Osteocyte (in vitro differentiated cells): Measurements from ENCODE around the gene SERINC5. TPM values are rescaled to one million over a fixed set of nuclear protein-coding genes. Genes with fewer than 3 reads are reported as not detected.

ENCODE experiments used
- DNase-seq: peaks from one replicate; pipeline ENCODE4 v3.0.0; 2021; ENCODE audit warnings: mixed read lengths; ENCODE audit not compliant: unreplicated experiment; ENCODE audit errors: extremely low spot score
- H3K27ac Mint-ChIP-seq: one replicate; pipeline ENCODE4 v1.8.0; 2021; ENCODE audit warnings: mild to moderate bottlenecking, mixed read lengths; ENCODE audit not compliant: unreplicated experiment
- H3K27me3 Mint-ChIP-seq: one replicate; pipeline ENCODE4 v1.8.0; 2021; ENCODE audit warnings: mixed read lengths; ENCODE audit not compliant: unreplicated experiment
- H3K36me3 Mint-ChIP-seq: one replicate; pipeline ENCODE4 v1.8.0; 2021; ENCODE audit warnings: mixed read lengths; ENCODE audit not compliant: unreplicated experiment
- H3K4me1 Mint-ChIP-seq: one replicate; pipeline ENCODE4 v1.8.0; 2021; ENCODE audit warnings: mixed read lengths; ENCODE audit not compliant: unreplicated experiment
- H3K4me3 Mint-ChIP-seq: one replicate; pipeline ENCODE4 v1.8.0; 2021; ENCODE audit warnings: mild to moderate bottlenecking, moderate library complexity, mixed read lengths; ENCODE audit not compliant: unreplicated experiment
- H3K9me3 Mint-ChIP-seq: one replicate; pipeline ENCODE4 v1.8.0; 2021; ENCODE audit warnings: mixed read lengths; ENCODE audit not compliant: unreplicated experiment
- CTCF ChIP-seq: fragments of 200-600 bp; sonication (generic); IDR thresholded peaks from 2 replicates; pipeline ENCODE4 v1.5.0; 2021; ENCODE audit warnings: antibody characterized with exemption, mild to moderate bottlenecking, moderate library complexity
- total RNA-seq: library from RNA; stranded (reverse); gene quantifications from 2 replicates; pipeline ENCODE4 v1.2.1, GENCODE V29; 2021

Gene SERINC5
- total RNA-seq, 1 donor from 2014 or later: 43.2 TPM

- Mint-ChIP-seq H3K9me3 (no peaks in the 10 kb centered on the region), H3K4me3 (no peak overlapping the region), H3K36me3 (no peaks in the 10 kb centered on the region), H3K27me3 (no peaks in the 10 kb centered on the region), H3K27ac (no peak overlapping the region), H3K4me1 (peaks cover 37% of the 10 kb centered on the region)
- TF ChIP-seq CTCF: no peak
- DNase-seq: no peak
Observed at GRCh38 chr5:80234116-80234948, 21.5 kb downstream of the SERINC5 start.

- Mint-ChIP-seq H3K27ac (peak overlapping the region; percentile 54), H3K9me3 (no peaks in the 10 kb centered on the region), H3K4me1 (peaks cover 31% of the 10 kb centered on the region), H3K27me3 (no peaks in the 10 kb centered on the region), H3K4me3 (no peak overlapping the region), H3K36me3 (no peaks in the 10 kb centered on the region)
- no peak for DNase-seq
- no peak for TF ChIP-seq CTCF
Observed at GRCh38 chr5:80231693-80232092, 24.2 kb downstream of the SERINC5 start.

GRCh38 chr5:80231243-80231642 is 24.6 kb downstream of the SERINC5 start:
- no peaks in the 10 kb centered on the region for H3K9me3 Mint-ChIP-seq
- DNase-seq: no peak

GRCh38 chr5:80230269-80230992 is 25.4 kb downstream of the SERINC5 start:
- DNase-seq: no peak
- TF ChIP-seq CTCF: no peak
- Mint-ChIP-seq H3K27ac (no peak overlapping the region), H3K4me1 (peaks cover 26% of the 10 kb centered on the region), H3K9me3 (no peaks in the 10 kb centered on the region), H3K36me3 (no peaks in the 10 kb centered on the region), H3K4me3 (no peak overlapping the region), H3K27me3 (no peaks in the 10 kb centered on the region)

More at GRCh38 chr5:80231243-80231642, 24.6 kb downstream of the SERINC5 start:
- peaks cover 31% of the 10 kb centered on the region for H3K4me1 Mint-ChIP-seq
- no peak for TF ChIP-seq CTCF
- peak overlapping the region; percentile 54 for H3K27ac Mint-ChIP-seq
- no peaks in the 10 kb centered on the region for H3K27me3 Mint-ChIP-seq
- no peaks in the 10 kb centered on the region for H3K36me3 Mint-ChIP-seq
- no peak overlapping the region for H3K4me3 Mint-ChIP-seq

GRCh38 chr5:80229902-80230255 is 26.0 kb downstream of the SERINC5 start:
- H3K4me3 Mint-ChIP-seq: no peak overlapping the region
- H3K9me3 Mint-ChIP-seq: no peaks in the 10 kb centered on the region
- H3K27me3 Mint-ChIP-seq: no peaks in the 10 kb centered on the region
- H3K4me1 Mint-ChIP-seq: peaks cover 26% of the 10 kb centered on the region
- no peaks in the 10 kb centered on the region for H3K36me3 Mint-ChIP-seq
- H3K27ac Mint-ChIP-seq: no peak overlapping the region
- no peak for TF ChIP-seq CTCF
- DNase-seq: no peak
